ENCODE data around the gene SLC1A3. TPM values are rescaled to one million over a fixed set of nuclear protein-coding genes. Genes with fewer than 3 reads are reported as not detected.

Gene SLC1A3
- total RNA-seq, 2 donors from 2014 or later: 2.6 to 4.2 TPM

- H3K27me3 Mint-ChIP-seq (ENCODE audit: insufficient read depth): peaks cover 9% of the 10 kb centered on the region
- no peaks in the 10 kb centered on the region for H3K9me3 Mint-ChIP-seq
- no peaks in the 10 kb centered on the region for H3K4me1 ChIP-seq (ENCODE audit: control insufficient read depth, insufficient read depth, low read length)
- H3K4me3 ChIP-seq (ENCODE audit: low read length): no peak overlapping the region
- no peak overlapping the region for H3K27ac ChIP-seq (ENCODE audit: low read depth, low read length)
- DNase-seq: no peak
- no peaks in the 10 kb centered on the region for H3K9me3 ChIP-seq (ENCODE audit: control insufficient read depth, low read length)
- no peak overlapping the region for H3K27ac Mint-ChIP-seq
- no peaks in the 10 kb centered on the region for H3K36me3 ChIP-seq (ENCODE audit: control insufficient read depth, insufficient read depth, low read length)
- 91 to 100% methylated on average over 2 of the region's 2 CpGs for WGBS, 2 experiments (ENCODE audit: insufficient coverage in 1 of 2, insufficient read length in 1 of 2)
- peaks cover 19% of the 10 kb centered on the region for H3K27me3 ChIP-seq (ENCODE audit: control insufficient read depth, insufficient read depth, low read length, poor library complexity, severe bottlenecking)
- no peaks in the 10 kb centered on the region for H3K36me3 Mint-ChIP-seq (ENCODE audit: low read depth)
- no peak overlapping the region for H3K4me3 Mint-ChIP-seq
- H3K4me1 Mint-ChIP-seq: no peaks in the 10 kb centered on the region
- TF ChIP-seq, protein P1, sequence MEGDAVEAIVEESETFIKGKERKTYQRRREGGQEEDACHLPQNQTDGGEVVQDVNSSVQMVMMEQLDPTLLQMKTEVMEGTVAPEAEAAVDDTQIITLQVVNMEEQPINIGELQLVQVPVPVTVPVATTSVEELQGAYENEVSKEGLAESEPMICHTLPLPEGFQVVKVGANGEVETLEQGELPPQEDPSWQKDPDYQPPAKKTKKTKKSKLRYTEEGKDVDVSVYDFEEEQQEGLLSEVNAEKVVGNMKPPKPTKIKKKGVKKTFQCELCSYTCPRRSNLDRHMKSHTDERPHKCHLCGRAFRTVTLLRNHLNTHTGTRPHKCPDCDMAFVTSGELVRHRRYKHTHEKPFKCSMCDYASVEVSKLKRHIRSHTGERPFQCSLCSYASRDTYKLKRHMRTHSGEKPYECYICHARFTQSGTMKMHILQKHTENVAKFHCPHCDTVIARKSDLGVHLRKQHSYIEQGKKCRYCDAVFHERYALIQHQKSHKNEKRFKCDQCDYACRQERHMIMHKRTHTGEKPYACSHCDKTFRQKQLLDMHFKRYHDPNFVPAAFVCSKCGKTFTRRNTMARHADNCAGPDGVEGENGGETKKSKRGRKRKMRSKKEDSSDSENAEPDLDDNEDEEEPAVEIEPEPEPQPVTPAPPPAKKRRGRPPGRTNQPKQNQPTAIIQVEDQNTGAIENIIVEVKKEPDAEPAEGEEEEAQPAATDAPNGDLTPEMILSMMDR (conservative IDR thresholded peaks at IDR 0.05): no peak
- H3K9ac ChIP-seq (ENCODE audit: extremely low read depth, low read length, poor library complexity, severe bottlenecking): no peak overlapping the region
Measured at GRCh38 chr5:36719282-36719681, 112.9 kb downstream of the SLC1A3 start.

GRCh38 chr5:36720688-36721087 is 114.3 kb downstream of the SLC1A3 start:
- Histone ChIP-seq H3K9ac (ENCODE audit: extremely low read depth, low read length, poor library complexity, severe bottlenecking) (no peak overlapping the region), H3K4me3 (ENCODE audit: low read length) (no peak overlapping the region), H3K9me3 (ENCODE audit: control insufficient read depth, low read length) (no peaks in the 10 kb centered on the region), H3K27me3 (ENCODE audit: control insufficient read depth, insufficient read depth, low read length, poor library complexity, severe bottlenecking) (peaks cover 19% of the 10 kb centered on the region), H3K4me1 (ENCODE audit: control insufficient read depth, insufficient read depth, low read length) (no peaks in the 10 kb centered on the region), H3K27ac (ENCODE audit: low read depth, low read length) (no peak overlapping the region), H3K36me3 (ENCODE audit: control insufficient read depth, insufficient read depth, low read length) (no peaks in the 10 kb centered on the region)
- H3K27ac Mint-ChIP-seq: no peak overlapping the region
- no peaks in the 10 kb centered on the region for H3K36me3 Mint-ChIP-seq (ENCODE audit: low read depth)
- TF ChIP-seq, protein P1 (conservative IDR thresholded peaks at IDR 0.05): no peak
- peaks cover 7% of the 10 kb centered on the region for H3K27me3 Mint-ChIP-seq (ENCODE audit: insufficient read depth)
- 88 to 91% methylated on average over 3 to 4 of the region's 4 CpGs for WGBS, 2 experiments (ENCODE audit: insufficient coverage in 1 of 2, insufficient read length in 1 of 2)
- H3K9me3 Mint-ChIP-seq: no peaks in the 10 kb centered on the region
- DNase-seq: no peak
- no peaks in the 10 kb centered on the region for H3K4me1 Mint-ChIP-seq
- no peak overlapping the region for H3K4me3 Mint-ChIP-seq

GRCh38 chr5:36721664-36722235 is 115.3 kb downstream of the SLC1A3 start:
- Histone ChIP-seq H3K27ac (ENCODE audit: low read depth, low read length) (no peak overlapping the region), H3K4me1 (ENCODE audit: control insufficient read depth, insufficient read depth, low read length) (no peaks in the 10 kb centered on the region), H3K9ac (ENCODE audit: extremely low read depth, low read length, poor library complexity, severe bottlenecking) (no peak overlapping the region), H3K9me3 (ENCODE audit: control insufficient read depth, low read length) (no peaks in the 10 kb centered on the region), H3K4me3 (ENCODE audit: low read length) (no peak overlapping the region), H3K27me3 (ENCODE audit: control insufficient read depth, insufficient read depth, low read length, poor library complexity, severe bottlenecking) (peaks cover 19% of the 10 kb centered on the region), H3K36me3 (ENCODE audit: control insufficient read depth, insufficient read depth, low read length) (no peaks in the 10 kb centered on the region)
- Mint-ChIP-seq H3K27me3 (ENCODE audit: insufficient read depth) (peaks cover 9% of the 10 kb centered on the region), H3K4me3 (no peak overlapping the region), H3K36me3 (ENCODE audit: low read depth) (no peaks in the 10 kb centered on the region), H3K4me1 (no peaks in the 10 kb centered on the region), H3K27ac (no peak overlapping the region), H3K9me3 (no peaks in the 10 kb centered on the region)
- no peak for DNase-seq
- 86 to 94% methylated on average over 2 to 5 of the region's 5 CpGs for WGBS, 2 experiments (ENCODE audit: insufficient coverage in 1 of 2, insufficient read length in 1 of 2)
- TF ChIP-seq, protein P1 (conservative IDR thresholded peaks at IDR 0.05): no peak
